ENCODE measurements around the gene CTBP1.

- TF ChIP-seq CTCF (conservative IDR thresholded peaks at IDR 0.05; ENCODE audit: low read depth, low read length): no peak
- no peak for TF ChIP-seq EZH2 (IDR thresholded peaks at IDR 0.05; ENCODE audit: borderline replicate concordance, low read depth, low read length, poor library complexity, severe bottlenecking)
Observed at GRCh38 chr4:1253831-1254230, 4.9 kb upstream of the CTBP1 start.

Data from A673 (cell line).